ENCODE measurements around the gene HOXA11. TPM values are rescaled to one million over a fixed set of nuclear protein-coding genes. Genes with fewer than 3 reads are reported as not detected.
A peak's percentile ranks its signal among the peaks of the same experiment; 100 is the strongest.

Gene HOXA11
- polyA plus RNA-seq, 1 donor from 2014 or later = not detected

GRCh38 chr7:27200761-27201579 is 15.9 kb upstream of the HOXA11 start:
- Histone ChIP-seq H3K36me3 (ENCODE audit: insufficient read depth, low read length) (no peaks in the 10 kb centered on the region), H3K9me2 (ENCODE audit: insufficient read depth, low read length) (no peaks in the 10 kb centered on the region), H3K27me3 (ENCODE audit: insufficient read depth, low read depth, low read length) (peaks cover 93% of the 10 kb centered on the region), H3F3A (ENCODE audit: insufficient read depth, low read length, poor library complexity, severe bottlenecking) (no peaks in the 10 kb centered on the region), H3K27ac (ENCODE audit: low read length) (no peak overlapping the region), H3K9me3 (ENCODE audit: low read length) (no peaks in the 10 kb centered on the region), H3K4me2 (ENCODE audit: low read length) (no peak overlapping the region), H3K79me2 (replicated peaks; ENCODE audit: insufficient read depth, low read length) (no peaks in the 10 kb centered on the region), H2AFZ (ENCODE audit: low read depth, low read length) (no peak overlapping the region), H4K20me1 (ENCODE audit: insufficient read depth) (no peaks in the 10 kb centered on the region), H3K4me3 (ENCODE audit: low read length) (peak overlapping the region; percentile 56), H3K9ac (ENCODE audit: low read length) (no peak overlapping the region)
- no peak for TF ChIP-seq REST (IDR thresholded peaks at IDR 0.05; ENCODE audit: borderline replicate concordance)
- TF ChIP-seq CTCF (IDR thresholded peaks at IDR 0.05; ENCODE audit: poor library complexity, severe bottlenecking) = no peak
- no peak for TF ChIP-seq TAF1 (IDR thresholded peaks at IDR 0.05; ENCODE audit: low read depth)

GRCh38 chr7:27199849-27200760 is 15.1 kb upstream of the HOXA11 start, which contains the start of gene HOXA13:
Gene HOXA13, minus strand, starts transcription at chr7:27200091. Its CDS starts 14 bp downstream, at chr7:27200077.
- TF ChIP-seq SMC3 (conservative IDR thresholded peaks at IDR 0.05; ENCODE audit: poor library complexity) (no peak), EZH2 (IDR thresholded peaks at IDR 0.05; ENCODE audit: borderline replicate concordance, insufficient read depth, low read length, poor library complexity, severe bottlenecking) (peak; percentile 80)
- H3K27ac ChIP-seq (ENCODE audit: low read length) = no peak within 1 kb of the TSS
- H3K9me2 ChIP-seq (ENCODE audit: insufficient read depth, low read length) = no peaks in the 10 kb centered on the region
- no peaks in the 10 kb centered on the region for H3K36me3 ChIP-seq (ENCODE audit: insufficient read depth, low read length)
- H3K4me2 ChIP-seq (ENCODE audit: low read length) = no peak within 1 kb of the TSS
- no peaks in the 10 kb centered on the region for H3K79me2 ChIP-seq (replicated peaks; ENCODE audit: insufficient read depth, low read length)
- no peak within 1 kb of the TSS for H2AFZ ChIP-seq (ENCODE audit: low read depth, low read length)
- no peaks in the 10 kb centered on the region for H3F3A ChIP-seq (ENCODE audit: insufficient read depth, low read length, poor library complexity, severe bottlenecking)
- peaks cover 93% of the 10 kb centered on the region for H3K27me3 ChIP-seq (ENCODE audit: insufficient read depth, low read depth, low read length)
- H4K20me1 ChIP-seq (ENCODE audit: insufficient read depth) = no peaks in the 10 kb centered on the region
- no peaks in the 10 kb centered on the region for H3K9me3 ChIP-seq (ENCODE audit: low read length)
- H3K9ac ChIP-seq (ENCODE audit: low read length) = no peak within 1 kb of the TSS
- peak within 1 kb of the TSS; percentile 56 for H3K4me3 ChIP-seq (ENCODE audit: low read length)
